Fibroblast of skin of abdomen (primary cell): Measurements from ENCODE around the gene GSDME.

ENCODE experiments used
- DNase-seq: peaks from one replicate; pipeline ENCODE4 v3.0.0-alpha.2; 2013

GSDME gene

GRCh38 chr7:24702755-24703154 is 54.5 kb downstream of the GSDME start:
- DNase-seq = peak; percentile 40

DNA sequence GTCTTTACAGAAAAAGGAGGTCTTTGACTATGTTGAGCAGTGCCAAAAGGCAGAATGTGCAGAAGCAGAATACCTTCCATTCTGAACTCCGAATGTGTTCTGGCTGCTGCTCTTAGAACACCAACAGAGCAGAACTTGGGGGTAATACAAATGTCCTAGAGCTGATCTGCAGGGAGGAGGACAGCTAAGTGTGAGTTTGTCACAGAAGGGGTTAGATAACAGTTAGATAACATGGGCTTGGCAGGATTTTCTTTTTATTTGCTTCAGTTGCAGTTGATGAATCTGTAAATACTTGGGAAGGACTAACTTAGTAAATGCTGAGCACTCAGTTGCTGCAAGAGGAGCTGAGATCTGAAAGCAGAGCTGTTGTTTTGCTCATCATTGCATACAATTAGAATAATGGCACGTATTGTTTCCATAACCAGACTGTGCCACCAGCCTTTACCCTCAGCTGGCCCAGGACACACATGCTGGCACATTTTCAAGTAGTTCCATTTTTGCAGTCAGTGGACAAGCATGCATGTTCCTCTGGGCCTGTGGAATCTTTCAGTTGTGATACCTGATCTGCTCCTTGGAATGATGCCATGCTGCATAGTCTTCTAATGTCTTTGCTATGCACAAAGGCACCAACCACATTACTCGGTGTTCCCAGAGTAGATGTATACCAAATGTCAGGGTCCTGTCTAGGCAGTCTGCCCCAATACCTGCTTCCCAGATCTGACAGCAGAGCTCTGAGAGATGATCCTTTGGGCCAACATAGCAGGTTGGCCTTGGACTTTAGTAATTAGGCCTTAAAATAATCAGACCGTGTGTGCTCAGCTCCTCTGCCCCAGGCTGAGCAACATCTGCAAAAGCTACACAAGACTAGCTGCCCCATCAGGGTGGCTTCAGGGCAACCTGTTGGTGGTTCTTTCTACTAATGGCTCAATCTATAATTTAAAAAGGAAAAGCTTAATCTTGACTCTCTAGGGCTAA is 55.7 kb downstream of the GSDME start:
- DNase-seq = peak; percentile 94

- peak; percentile 61 for DNase-seq
Observed at GRCh38 chr7:24700521-24701260, 56.6 kb downstream of the GSDME start.

GRCh38 chr7:24698531-24699266 is 58.6 kb downstream of the GSDME start:
- no peak for DNase-seq

- DNase-seq = no peak
Observed at GRCh38 chr7:24697416-24697815, 59.8 kb downstream of the GSDME start.

- no peak for DNase-seq
Observed at GRCh38 chr7:24692592-24692991, 64.7 kb downstream of the GSDME start.

DNA sequence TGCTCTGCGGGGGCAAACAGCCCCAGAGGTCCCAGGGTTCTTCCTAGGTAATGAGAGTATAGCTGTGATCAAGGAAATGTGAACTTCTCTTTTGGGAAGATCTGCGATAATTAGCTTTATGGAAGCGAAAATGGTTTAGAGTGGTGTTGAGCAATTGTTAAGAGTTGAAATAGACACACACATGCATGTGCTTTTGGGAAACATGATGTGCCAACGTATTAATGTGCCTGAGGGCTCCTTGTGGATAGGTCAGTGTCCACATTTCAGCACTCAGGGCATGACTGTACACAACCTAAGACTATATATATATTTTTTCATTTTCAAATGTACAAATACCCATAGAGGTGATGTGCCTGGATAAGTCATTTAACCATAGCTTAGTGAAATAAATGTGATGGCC is 67.0 kb downstream of the GSDME start:
- no peak for DNase-seq

GRCh38 chr7:24685708-24686107 is 71.6 kb downstream of the GSDME start:
- peak; percentile 9 for DNase-seq

- DNase-seq = no peak
Observed at GRCh38 chr7:24670782-24671181, 86.5 kb downstream of the GSDME start.

- DNase-seq = no peak
Observed at GRCh38 chr7:24669971-24670591, 87.2 kb downstream of the GSDME start.

- peak; percentile 21 for DNase-seq
Observed at GRCh38 chr7:24668927-24669635, 88.2 kb downstream of the GSDME start.

DNA sequence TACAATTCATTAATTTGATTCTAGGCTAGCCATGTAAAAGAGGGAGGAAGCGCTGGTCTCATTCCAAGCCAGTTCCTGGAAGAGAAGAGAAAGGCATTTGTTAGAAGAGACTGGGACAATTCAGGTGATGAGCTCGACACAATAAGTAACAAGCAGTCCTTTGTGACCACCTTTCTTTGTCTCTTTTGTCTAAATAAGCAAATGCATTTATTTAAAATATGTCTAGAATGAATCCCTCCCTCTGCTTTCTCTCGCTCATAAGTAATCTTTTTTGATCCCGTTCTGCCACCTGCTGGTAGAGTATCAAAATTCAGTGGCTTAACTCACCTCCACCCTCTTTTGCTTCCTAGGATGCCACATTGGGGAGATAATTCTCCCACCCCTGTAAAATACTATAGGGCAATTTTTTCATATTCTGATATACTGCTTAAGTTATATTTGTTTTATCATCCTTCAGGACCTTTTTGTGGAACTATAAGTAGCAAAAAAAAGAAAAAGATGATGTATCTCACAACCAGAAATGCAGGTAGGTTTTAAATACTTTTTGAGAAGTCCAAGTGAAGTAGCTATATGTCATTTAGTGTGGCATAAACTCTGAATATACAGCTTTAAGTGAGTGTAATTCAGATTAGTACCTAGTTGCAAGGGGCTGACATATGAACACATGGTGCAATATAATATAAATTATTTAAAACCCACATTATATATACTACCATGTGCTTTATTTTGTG is 91.5 kb downstream of the GSDME start:
- peak; percentile 48 for DNase-seq

DNA sequence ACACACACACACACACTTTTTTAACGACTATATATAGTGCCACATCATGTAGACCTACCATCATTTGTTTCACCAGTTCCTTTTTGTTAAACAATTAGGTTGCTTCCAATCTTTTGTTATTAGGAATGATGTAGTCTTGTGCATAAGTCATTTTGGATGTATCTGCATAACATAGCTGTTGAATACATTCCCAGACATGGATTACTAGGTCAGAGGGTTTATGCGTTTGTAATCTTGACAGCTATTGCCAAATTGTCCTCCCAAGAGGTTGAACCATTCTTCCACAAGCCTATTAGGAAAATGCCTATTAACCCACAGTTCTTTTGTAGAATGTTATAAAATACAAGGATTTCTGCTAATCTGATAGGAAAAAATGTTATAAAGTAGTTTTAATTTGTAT is 96.7 kb downstream of the GSDME start:
- peak; percentile 55 for DNase-seq

- DNase-seq = no peak
Observed at GRCh38 chr7:24659505-24659904, 97.8 kb downstream of the GSDME start.

DNA sequence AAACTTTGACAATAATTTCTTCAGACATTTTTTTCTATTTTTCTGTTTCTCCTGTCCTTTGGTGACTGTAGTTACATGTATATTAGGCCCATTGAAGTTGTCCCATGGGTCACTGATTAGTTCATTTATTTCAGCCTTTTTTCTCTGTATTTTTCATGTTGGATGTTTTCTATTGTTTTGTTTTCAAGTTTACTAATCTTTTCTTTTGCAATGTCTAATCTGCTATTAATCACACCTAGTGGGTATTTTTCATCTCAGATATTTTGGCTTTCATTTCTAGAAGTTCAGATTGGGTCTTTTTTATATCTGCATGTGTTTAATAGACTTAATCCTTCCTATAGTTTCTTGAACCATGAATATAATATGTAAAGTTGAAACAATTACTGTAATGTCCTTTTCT is 99.3 kb downstream of the GSDME start:
- DNase-seq = no peak

DNA sequence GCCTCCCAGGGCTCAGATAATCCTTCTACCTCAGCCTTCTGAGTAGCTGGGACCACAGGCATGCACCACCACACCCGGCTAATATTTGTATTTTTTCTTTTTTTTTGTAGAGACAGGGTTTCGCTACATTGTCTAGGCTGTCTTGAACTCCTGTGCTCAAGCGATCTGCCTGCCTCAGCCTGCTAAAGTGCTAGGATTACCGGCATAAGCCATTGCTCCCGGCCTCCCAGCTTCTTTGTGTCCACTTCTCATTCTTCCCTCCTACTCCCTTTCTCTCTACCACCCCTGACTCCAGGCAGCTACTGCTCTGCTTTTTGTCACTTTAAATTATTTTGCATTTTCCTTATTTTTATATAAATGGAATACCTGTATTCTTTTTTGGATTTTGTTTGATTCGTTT is 100.7 kb downstream of the GSDME start:
- no peak for DNase-seq

GRCh38 chr7:24654305-24654704 is 103.0 kb downstream of the GSDME start:
- no peak for DNase-seq

DNA sequence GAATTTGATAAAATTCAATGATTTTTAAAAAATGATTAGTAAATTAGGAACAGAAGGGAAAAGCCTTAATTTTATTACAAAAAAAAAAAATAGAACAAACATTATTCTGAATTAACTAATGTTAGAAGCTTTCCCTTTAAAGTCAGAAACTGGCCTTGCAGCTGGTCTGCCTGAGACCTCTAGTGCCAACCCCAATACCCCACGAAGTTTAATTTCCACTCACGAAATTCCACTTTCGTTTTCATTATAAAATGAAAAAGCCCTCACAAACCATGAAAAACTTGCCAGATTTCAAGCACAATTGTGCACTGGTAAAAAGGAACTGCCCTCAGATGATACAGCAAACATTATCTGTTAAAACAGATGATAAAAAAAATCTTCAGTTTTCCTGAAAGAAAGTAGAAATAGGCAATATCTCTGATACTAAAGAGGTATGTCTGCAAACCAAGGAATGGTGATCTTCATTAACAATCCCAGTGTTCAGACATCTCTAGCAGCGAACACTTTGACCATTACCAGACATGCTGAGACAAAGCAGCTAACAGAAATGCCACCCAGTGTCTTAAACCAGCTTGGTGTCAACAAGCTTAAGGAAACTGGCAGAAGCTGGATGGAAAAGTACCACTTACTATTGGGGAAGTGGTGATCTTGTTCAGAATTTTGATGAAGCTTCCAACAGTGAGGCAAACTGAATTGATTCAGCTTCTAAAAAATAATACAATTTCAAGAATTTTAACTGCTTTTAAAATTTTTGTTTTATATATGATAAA is 103.8 kb downstream of the GSDME start:
- DNase-seq = no peak

DNA sequence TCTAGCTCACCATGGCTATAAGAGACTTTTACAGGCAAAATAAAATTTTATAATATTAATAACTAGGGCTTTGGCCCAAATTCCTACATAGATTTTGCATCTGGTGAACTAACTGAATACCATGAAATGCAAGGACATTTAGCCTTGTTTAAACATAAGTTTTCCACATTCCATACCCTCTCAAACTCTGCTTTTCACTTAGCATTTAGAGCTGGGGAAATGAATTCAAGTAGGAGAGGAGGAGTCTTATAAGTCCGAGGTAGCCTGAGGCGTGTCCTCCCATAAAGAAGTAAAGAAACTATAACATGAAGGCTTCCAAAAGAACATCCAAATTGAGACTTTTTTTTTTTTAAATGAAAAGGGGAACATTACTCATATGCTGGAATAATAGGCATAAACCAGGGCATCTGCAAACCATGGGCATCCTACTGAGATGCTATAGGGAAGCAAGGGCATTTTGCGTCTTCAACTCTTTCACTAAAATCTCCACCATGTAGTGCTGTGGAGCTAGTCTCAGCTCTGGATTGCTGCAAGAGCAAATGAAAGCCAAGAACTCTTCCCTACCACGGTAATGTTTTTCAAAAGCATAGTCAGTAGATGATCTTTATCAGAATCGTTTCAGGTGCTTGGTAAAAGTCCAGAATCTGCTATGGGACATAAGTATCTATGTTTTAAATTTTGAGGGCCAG is 104.9 kb downstream of the GSDME start:
- DNase-seq = no peak
